HCT116 (cell line): ENCODE results near the gene ZC3H15.

Source experiments
- CEBPB ChIP-seq: IDR thresholded peaks from 2 replicates; pipeline ENCODE4 v1.6.1; 2012; ENCODE audit warnings: low read depth
- EZH2 ChIP-seq: fragments of 200-600 bp; sonication (generic); IDR thresholded peaks from 2 replicates; pipeline ENCODE4 v1.6.1; 2017; ENCODE audit warnings: antibody characterized with exemption, mixed run types
- POLR2A ChIP-seq: IDR thresholded peaks from 2 replicates; pipeline ENCODE4 v1.7.0; 2011; ENCODE audit warnings: borderline replicate concordance; ENCODE audit not compliant: insufficient read depth, insufficient read length; ENCODE audit errors: extremely low read depth
- POLR2AphosphoS5 ChIP-seq: IDR thresholded peaks from 2 replicates; pipeline ENCODE4 v1.6.1; 2011; ENCODE audit warnings: mild to moderate bottlenecking, low read depth, low read length, moderate library complexity
- RAD21 ChIP-seq: IDR thresholded peaks from 2 replicates; pipeline ENCODE4 v1.6.1; 2012; ENCODE audit warnings: low read depth, mild to moderate bottlenecking
- REST ChIP-seq: IDR thresholded peaks from 2 replicates; pipeline ENCODE4 v1.6.1; 2012; ENCODE audit warnings: low read depth
- SRF ChIP-seq: IDR thresholded peaks from 2 replicates; pipeline ENCODE4 v1.6.1; 2012; ENCODE audit warnings: low read depth
- TCF7L2 ChIP-seq: IDR thresholded peaks from 2 replicates; pipeline ENCODE4 v1.7.0; 2011; ENCODE audit warnings: borderline replicate concordance, inconsistent platforms; ENCODE audit not compliant: insufficient read depth, insufficient read length; ENCODE audit errors: extremely low read depth
- ZFX ChIP-seq: fragments of 450-650 bp; IDR thresholded peaks from 2 replicates; pipeline ENCODE4 v1.6.1; 2017
- ZNF274 ChIP-seq: fragments of 200-500 bp; sonication (Bioruptor generic); IDR thresholded peaks from 2 replicates; pipeline ENCODE4 v1.6.1; 2014; ENCODE audit warnings: mild to moderate bottlenecking, low read depth, low read length, inconsistent platforms
- TF ChIP-seq, protein P1 (sequence below), 3 experiments: fragments of 200-600 bp in 1 of 3; sonication (generic) in 1 of 3; IDR thresholded peaks in 2 of 3; conservative IDR thresholded peaks in 1 of 3; 2 replicates each; pipeline ENCODE4 v1.5.1; 2012 to 2017; ENCODE audit warnings: low read depth in 2 of 3, low read length in 2 of 3, antibody characterized with exemption in 1 of 3, borderline replicate concordance in 1 of 3, control low read depth in 1 of 3, mild to moderate bottlenecking in 1 of 3, mixed read lengths in 1 of 3, mixed run types in 1 of 3, moderate library complexity in 1 of 3; ENCODE audit not compliant: insufficient read depth in 1 of 3
- TF ChIP-seq, protein P2 (sequence below): IDR thresholded peaks from 2 replicates; pipeline ENCODE4 v1.6.1; 2012

DNA sequence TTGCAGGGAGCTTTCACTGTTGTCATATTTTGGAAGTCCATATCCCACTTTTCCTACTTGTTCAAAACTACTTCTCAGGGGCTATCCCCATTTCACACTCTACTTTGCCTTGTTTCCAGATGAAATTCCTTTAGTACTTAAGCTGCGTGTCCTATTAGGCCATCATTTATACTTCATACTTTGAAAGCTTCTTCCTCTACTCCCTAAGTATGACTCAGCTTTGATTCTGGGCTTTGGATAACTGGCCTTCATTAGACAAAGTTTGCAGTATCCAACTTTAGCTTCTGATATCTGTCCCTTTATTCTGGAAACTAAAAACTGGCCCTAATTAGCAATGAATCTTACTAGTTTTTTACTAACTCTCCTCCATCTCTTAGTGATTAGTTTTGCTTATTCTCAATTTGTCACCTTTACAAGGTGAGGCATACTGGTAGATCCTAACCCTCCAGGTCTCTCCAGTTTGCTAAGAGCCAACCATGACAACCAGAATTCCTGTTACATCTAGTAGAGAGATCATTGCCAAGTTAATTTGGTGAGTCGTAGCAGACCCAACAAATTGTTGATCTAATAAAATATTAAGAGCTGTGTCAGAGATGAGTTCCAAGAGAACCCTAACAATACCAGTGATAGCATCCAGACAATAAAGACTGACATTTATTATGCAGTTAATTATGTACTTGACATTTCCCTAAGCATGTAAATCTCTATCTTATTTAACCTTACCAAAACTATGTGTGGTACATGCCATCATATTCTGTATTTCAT, 72.6 kb downstream of the ZC3H15 start:
- TF ChIP-seq, protein P1, sequence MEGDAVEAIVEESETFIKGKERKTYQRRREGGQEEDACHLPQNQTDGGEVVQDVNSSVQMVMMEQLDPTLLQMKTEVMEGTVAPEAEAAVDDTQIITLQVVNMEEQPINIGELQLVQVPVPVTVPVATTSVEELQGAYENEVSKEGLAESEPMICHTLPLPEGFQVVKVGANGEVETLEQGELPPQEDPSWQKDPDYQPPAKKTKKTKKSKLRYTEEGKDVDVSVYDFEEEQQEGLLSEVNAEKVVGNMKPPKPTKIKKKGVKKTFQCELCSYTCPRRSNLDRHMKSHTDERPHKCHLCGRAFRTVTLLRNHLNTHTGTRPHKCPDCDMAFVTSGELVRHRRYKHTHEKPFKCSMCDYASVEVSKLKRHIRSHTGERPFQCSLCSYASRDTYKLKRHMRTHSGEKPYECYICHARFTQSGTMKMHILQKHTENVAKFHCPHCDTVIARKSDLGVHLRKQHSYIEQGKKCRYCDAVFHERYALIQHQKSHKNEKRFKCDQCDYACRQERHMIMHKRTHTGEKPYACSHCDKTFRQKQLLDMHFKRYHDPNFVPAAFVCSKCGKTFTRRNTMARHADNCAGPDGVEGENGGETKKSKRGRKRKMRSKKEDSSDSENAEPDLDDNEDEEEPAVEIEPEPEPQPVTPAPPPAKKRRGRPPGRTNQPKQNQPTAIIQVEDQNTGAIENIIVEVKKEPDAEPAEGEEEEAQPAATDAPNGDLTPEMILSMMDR (IDR thresholded peaks at IDR 0.05 in 2 of 3, conservative IDR thresholded peaks at IDR 0.05 in 1 of 3; ENCODE audit: borderline replicate concordance in 1 of 3, insufficient read depth in 1 of 3, low read depth in 2 of 3, low read length in 2 of 3) = no peak
- TF ChIP-seq POLR2A (no peak), ZFX (no peak), CEBPB (no peak), TCF7L2 (no peak), SRF (no peak), POLR2AphosphoS5 (no peak), EZH2 (no peak), RAD21 (no peak), ZNF274 (no peak), REST (no peak)
- TF ChIP-seq, protein P2, sequence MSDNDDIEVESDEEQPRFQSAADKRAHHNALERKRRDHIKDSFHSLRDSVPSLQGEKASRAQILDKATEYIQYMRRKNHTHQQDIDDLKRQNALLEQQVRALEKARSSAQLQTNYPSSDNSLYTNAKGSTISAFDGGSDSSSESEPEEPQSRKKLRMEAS = no peak
